Measurements from ENCODE around the gene PCDH20.

DNA sequence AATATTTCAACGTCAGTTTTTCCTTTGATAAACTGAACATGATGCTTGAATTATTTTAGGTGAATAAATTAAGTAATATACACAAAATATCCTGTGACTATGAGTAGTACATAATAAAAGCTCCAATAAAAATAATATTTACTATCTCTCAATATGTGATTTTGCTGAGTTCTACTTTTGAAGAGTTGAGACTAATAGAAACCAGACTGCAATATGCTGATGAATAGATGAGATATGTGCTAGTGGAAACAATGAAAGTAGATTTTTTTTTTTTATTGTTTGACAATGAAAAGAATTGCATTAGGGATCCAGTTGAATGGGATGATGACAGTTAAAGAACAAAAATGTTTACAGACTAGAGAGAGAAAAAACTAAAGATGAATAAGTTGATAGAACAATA lies 16.4 kb upstream of the PCDH20 start:
- TF ChIP-seq CTCF (IDR thresholded peaks at IDR 0.05) (no peak), POLR2A (IDR thresholded peaks at IDR 0.05) (no peak)

Data from esophagus squamous epithelium (tissue), 4 donors.